HG03469 (cell line): ENCODE results near the gene LUC7L3.
"Not testable (repeated sequence)": the region's sequence is repeated elsewhere in the genome, so short reads cannot be mapped to it uniquely, and the experiment has no call there.

Source experiments
- ATAC-seq: cut with Tn5 transposase; IDR thresholded peaks from one replicate; pipeline ENCODE4 v1.9.1; 2021; ENCODE audit warnings: mild to moderate bottlenecking, moderate library complexity, moderate number of reproducible peaks; ENCODE audit not compliant: unreplicated experiment

Gene LUC7L3

DNA sequence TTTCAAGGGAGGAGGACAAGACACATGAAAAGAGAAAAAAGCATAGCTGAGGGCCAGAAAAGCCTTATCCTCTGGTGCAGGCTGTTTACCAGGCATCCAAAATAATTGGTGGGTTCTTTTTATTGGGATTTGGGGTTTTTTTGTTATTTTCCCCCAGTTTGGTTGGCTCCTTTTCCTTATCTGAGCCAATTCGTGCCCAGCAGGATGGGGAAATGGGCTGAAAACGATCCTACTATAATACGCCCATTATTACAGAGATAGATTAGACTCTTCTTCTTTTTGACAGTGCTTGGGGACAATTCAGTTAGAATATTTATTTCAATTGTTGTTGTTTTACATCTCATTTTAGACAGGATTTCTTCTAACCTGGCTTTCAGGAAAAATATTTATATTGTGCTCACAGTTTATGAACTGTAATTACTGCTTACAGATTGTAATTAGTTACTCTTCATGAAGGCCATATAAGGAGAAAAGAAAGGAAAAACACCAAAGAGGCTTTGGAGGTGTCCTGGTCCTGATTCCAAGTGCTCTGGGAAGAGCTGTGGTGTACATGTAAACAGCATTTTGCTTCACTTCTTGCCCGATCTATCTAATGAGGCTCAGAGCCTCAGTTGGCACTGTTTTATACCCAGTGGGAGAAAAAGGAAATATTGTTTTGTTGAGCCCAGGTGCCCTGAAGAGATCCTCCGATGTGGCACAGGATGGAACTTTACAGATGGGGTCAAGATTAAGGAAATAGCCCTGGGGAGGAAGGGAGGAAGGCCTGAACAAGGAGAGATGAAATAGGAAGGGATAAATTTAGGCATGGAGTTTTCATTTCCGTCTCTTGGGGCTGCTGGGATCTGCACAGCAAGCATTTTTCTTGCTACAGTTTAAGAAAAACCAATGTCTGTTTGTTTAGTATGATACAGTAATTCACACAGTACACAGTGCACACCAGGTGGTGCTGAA is 11.1 kb upstream of the LUC7L3 start:
- ATAC-seq: no peak

DNA sequence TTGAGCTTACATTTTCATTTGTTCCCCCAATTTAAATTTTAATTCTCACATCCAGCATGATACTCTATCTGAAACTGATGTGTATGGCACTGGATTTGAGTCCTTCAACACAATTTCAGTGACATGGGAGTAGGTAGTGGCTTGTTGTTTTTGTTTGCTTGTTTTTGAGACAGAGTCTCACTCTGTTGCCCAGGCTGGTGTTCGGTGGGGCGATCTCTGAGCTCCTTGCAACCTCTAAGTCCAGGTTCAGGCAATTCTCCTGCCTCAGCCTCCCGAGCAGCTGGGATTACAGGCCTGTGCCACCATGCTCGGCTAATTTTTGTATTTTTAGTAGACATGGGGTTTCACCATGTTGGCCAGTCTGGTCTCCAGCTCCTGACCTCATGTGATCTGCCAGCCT is 10.3 kb upstream of the LUC7L3 start:
- ATAC-seq: not testable (repeated sequence)

DNA sequence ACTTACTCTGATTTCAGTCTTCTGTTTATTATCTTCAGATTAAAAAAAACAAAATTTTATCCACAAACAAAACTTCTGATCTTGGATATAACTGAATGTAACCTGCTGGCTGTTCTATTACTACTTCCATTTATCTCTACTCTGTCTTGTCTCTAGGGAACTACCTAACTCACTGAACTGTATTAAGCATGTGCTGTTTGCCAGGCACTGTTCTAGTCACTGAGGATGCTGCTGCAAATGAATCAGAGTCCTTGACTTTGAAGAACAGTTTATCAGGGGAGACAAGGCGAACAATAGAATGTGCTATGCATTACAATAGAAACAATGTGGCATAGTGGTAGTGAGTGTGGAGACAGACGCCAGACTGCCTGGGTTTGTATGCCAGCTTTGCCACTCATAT is 9.4 kb upstream of the LUC7L3 start:
- ATAC-seq: no peak

DNA sequence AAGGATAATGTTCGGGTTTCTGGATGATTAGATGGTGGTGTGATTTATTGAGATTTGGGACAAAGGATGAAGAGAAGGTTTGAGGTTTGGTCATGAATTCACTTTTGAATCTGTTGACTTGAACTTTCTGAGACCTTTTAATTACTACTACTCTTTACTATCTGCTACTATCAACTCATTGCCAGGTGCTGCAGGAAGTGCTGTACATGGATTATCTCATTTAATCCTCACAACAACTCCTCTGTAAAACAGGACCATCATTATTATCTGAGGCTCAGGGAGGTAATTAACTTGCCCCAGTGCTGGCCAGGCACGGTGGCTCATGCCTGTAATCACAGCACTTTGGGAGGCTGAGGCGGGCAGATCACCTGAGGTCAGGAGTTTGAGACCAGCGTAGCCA is 8.8 kb upstream of the LUC7L3 start:
- no peak for ATAC-seq

DNA sequence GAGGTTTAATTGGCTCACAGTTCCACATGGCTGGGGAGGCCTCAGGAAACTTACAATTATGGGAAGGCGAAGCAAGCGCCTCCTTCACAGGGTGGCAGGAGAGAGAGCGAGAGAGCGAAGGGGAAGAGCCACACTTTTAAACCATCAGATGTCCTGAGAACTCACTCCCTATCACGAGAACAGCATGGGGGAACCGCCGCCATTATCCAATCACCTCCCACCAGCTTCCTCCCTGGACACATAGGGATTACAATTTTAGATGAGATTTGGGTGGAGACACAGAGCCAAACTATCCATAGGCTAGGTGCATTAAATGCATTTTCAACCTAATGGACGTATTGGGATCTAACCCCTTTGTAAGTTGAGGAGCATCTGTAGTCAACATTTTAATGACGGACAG is 6.8 kb upstream of the LUC7L3 start:
- no peak for ATAC-seq

DNA sequence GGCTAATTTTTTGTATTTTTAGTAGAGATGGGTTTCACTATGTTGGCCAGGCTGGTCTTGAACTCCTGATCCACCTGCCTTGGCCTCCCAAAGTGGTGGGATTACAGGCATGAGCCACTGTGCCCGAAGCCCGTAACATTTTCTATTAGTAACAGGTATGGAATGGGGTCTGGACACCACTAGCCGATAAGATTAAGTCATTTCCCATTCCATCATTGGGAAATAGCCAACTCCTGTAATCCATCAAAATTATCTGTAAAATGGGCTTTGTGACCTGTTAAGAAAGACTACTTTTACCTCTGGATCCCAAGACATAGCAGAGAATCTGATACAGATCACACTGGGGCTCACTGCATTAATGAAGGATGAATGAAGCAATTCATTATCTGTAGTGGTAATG is 3.9 kb upstream of the LUC7L3 start:
- ATAC-seq: no peak

DNA sequence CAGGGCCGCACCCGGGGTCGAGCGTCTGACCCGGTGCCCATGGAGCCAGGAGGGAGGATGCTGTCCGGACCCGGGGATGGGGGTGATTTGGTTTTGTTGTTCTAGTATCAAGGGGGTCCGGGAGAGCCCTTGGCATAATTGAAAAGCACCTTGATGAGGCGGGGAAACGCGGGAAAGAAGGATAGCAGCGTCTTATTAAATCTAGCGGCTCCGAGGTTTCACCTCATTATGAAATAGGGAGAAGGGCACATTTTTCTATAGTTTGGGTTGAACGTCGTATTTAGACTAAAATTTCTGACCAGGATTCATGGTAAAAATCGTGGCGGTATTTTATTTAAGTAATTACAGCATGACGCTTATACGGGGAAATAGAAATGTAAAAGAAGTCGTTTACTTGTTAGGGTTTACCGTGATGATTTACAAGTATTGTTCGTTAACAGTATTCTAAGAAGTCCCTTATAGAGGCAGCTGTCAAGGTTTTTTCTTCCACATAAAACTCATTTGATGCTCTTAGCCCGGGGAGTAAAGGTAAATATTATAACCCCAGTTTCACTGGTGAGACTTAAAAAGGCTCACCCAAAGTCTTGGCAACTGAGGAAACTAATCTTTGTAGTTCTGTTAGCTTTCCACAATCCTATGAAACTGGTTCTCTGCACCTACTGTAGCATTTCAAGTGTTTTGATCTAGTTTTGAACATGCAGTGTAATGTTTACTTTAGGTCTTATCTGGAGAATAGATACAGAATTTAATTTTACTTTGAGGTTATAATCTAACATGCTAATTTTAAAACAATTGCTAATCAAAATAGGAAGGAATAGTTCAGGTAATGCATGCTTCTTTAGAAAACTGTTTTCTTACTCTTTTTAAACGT is 756 bp downstream of the LUC7L3 start:
- ATAC-seq: no peak

DNA sequence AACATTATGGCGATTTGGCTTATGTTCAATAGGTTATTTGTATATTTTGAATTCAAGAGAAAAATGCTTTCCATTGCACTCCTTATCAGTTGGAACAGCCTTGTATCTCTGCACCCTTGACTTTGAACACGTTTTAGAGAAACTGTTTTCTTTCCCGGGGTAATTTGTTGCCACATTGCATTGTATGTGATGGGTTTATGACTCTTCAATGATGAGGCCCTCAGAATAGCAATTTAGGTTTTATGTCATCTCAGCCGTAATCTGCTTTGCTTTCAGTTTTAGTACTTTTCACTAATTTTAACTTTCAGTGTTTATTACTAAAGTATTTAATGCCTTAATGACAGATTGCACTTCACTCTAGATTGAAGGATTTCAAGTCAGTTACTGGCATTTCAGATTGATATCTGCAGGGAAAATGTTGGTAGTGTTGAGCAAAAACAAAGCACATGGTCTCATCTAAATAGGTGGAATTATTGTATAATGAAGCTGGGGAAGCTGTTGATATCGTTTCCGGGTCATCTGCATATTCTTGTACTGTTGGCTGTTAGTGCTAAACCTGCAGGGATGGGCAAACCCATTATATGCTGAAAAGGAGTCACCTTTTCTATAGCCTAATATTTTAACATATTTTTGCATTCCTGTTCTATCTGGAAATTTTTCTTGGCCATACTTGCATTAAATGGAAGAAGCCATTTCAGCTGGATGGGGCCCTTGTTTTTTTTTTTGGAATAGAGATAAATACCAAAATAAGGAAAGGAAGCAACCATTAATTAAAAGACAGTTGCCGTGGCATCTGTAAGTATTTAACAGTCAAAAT is 2.0 kb downstream of the LUC7L3 start:
- no peak for ATAC-seq

DNA sequence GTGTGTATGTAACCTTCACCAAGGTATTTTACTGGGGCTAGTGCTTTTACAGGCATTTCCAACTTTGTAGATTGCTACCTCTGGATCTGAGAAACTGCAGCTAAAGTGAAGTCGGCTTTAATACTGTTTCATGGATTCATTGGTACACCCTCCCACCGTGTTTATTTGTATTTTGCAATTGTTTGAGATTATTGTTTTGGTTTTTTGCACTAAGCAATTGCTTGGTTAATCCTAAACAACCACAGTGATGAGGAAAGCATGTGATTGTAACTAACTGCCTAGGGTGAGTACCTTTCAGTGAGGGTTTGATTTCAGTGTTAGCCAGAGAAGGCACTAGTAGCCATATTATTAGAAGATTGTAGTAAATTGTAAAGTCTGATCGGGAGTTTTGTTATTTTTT is 3.3 kb downstream of the LUC7L3 start:
- ATAC-seq: no peak

DNA sequence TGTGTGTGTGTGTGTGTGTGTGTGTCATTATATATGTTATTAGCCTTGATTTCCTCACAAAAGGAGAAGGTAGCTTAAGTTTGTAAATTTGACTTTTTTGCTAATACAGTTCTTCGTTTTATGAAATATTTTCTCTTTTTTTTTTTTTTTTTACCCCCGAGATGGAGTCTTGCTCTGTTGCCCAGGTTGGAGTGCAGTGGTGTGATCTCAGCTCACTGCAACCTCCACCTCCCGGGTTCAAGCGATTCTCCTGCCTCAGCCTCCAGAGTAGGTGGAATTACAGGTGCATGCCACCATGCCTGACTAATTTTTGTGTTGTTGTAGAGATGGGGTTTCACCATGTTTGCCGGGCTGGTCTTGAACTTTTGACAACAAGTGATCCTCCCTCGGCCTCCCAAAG is 5.2 kb downstream of the LUC7L3 start:
- ATAC-seq: not testable (repeated sequence)

DNA sequence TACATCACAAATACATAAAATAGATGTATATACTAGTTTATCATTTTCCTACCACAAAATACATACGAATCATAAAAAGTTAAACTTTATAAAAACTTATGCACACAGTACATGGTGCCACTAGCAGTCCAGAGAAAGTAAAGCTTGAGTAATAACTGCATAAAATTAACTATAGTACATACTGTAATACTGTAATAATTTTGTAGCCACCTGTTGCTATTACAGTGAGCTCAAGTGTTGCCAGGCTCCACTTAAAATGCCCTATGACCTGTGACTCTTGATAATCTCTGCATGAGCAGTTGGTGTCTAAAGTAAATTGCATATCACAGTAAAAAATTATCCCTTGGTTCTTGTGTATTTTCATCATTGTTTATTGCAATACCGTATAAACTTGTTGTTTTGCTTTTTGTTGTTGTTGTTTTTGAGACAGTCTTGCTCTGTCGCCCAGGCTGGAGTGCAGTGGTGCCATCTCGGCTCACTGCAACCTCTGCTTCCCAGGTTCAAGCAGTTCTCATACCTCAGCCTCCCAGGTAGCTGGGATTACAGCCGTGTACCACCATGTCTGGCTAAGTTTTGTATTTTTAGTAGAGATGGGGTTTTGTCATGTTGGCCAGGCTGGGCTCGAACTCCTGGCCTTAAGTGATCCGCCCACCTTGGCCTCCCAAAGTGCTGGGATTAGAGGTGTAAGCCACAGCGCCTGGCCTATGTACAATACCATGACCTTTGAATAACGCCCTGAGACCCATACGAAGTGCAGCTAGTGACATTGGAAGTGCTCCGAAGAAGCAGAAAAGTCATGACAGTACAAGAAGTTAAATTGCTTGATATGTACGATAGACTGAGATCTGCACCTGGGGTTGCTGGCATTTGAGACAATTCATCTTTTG is 6.6 kb downstream of the LUC7L3 start:
- ATAC-seq: no peak

DNA sequence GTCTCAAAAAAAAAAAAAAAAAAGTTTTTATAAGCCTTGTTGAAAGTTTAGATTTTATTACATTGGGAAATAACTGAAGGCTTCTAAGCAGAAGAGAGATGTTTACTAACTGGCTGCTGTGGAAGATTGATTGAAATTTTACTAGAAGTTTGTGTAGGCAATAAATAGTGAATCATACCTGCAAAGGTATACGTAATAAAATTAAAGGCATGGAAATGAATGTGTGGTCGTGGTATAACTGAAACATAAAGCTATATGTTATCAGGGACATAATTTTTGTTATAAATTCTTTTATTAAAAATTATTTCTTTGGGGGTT is 8.7 kb downstream of the LUC7L3 start:
- no peak for ATAC-seq

DNA sequence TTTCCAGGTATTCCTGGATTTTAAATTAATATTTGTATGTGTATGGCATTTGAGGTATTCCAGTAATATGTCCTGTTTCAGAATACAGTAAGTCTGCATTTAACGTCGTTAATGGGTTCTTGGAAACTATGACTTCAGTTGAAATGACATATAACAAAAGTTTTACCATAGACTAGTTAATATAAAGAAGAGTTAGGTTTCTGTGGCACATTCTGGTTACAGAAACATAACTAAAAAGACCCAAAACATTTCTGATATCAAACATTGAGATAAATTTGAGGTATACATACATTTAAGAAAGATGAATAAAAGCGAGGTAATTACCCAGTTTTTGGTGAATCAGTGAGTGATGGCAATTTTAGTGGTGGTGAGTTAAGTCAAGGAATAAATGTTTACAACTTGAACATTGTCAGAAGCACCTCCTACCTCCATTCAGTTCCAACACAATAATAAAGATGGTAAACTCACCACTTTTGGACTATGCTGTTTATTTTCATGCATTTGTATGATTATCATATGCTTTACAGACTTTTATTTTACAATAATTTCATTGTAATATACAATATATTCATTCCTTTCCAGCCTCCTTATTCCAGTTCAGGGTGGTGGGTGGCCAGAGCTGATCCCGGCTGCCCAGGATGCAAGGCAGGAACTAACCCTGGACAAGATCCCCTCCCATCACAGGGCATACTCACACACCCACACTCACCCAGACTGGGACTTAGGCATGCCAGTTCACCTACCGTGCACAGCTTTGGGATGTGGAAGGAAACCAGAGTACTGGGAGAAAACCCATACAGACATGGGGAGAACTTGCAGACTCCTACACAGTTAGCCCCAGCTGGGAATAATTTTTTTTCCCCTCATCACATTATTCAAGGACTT is 9.7 kb downstream of the LUC7L3 start:
- no peak for ATAC-seq

DNA sequence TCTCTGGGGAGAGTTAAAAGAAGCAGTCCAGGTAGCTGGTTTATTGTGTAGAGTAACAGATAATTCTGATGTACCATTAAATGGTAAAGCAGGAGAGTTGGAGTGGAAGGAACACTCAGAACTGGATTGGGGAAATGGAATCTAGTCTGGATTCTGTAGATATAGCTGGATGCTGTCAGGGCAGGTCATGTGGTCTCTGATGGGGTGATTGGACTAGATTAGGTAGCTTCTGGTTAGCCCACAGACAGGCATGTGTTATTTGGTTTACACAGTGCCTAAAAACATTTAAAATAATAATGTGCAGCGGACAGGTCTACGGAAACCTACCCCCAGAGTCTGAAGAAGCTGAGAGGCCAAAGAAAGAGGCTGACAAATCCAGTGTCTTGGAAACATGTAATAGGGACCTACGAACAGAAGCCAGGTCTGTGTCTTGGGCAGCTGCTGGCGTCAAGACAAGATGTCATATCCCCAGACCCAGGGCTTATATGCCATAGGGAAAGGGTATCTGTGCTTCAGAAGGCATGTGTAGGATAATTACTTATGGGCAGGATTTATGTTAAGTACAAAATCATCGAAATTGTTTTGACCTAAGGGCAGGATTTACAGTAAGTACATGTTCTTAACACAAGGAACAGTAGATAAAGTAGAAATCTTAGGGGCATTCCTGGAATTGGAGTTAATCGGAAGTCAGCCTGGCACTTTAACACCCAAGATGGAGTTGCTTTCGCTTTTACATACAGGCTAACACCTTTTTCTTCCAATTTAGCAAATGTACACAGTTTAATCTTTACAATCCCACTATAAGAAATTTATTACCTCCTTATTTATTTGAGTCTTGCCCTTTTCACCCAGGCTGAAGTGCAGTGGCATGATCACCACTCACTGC is 12.4 kb downstream of the LUC7L3 start:
- no peak for ATAC-seq

DNA sequence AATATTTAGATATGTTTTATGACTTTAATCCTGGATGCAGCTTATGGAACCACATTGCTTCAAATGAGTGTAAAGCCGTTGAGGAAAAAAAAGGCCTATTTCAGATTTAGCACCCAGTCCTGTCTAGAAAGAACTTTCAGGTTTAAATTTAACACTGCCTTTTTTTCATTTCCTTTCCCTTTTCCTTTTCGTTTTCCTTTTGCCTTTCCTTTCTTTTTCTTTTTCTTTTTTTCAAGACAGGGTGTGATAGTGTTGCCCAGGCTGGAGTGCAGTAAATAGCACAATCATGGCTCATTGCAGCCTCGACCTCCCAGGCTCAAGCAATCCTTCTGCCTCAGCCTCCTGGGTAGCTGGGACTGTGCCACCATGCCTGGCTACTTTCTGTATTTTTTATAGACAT is 15.9 kb downstream of the LUC7L3 start:
- ATAC-seq: no peak

DNA sequence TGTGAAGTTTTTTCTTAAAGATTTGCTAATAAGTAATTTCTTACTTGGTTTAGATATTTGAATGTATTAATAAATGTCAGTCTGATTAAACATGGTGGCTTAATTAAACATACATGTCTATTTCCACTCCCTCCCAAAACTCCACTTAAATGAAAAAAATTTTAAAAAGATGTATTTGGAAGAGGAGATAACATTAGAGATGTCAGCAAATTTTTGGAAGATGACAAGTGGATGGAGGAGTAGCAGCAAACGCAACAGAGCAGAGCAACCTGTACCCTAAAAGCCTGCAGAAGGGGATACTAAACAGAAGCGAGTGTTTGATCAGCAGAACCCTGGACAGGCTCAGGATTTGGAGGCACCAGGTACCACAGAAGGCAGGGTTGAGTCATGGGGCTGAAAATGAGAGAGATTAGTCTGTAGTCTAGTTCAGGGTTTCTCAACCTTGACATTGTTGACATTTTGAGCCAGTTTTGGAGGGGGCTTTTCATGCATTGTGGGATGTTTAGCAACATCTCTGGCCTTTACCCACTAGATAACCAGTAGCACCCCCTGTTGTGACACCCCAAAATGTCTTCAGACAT is 17.8 kb downstream of the LUC7L3 start:
- ATAC-seq: no peak

DNA sequence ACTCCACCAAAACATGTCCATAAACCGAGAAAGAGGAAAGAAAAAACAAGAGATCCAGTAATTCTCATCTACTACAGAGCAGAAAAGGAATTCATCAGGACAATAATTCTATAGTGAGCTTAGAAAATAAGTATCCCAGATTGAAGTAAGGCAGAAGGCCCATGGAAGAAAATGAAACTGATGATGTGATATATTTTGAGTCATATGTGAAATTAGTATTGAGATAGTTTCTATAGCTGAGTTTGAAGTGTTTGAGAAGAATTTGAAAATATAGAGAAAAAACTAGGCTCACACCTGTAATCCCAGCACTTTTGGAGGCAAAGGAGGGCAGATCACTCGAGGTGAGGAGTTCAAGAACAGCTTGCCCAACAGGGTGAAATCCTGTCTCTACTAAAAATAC is 19.7 kb downstream of the LUC7L3 start:
- no peak for ATAC-seq

DNA sequence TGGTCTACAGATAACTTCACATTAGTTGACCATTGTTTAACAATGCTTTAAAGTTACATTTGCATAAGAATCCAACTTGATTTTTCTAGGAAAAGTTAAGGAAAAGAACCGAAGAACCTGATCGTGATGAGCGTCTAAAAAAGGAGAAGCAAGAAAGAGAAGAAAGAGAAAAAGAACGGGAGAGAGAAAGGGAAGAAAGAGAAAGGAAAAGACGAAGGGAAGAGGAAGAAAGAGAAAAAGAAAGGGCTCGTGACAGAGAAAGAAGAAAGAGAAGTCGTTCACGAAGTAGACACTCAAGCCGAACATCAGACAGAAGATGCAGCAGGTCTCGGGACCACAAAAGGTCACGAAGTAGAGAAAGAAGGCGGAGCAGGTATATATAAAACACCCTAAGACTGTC is 26.2 kb downstream of the LUC7L3 start:
- no peak for ATAC-seq
